CD4-positive, alpha-beta T cell (primary cell): ENCODE results near the gene SLCO4A1. TPM values are rescaled to one million over a fixed set of nuclear protein-coding genes. Genes with fewer than 3 reads are reported as not detected.

Experiments
- ATAC-seq: fragments of 200-7000 bp; cut with Tn5 transposase; one replicate; pipeline ENCODE4 v1.10.0; 2022; ENCODE audit warnings: mild to moderate bottlenecking; ENCODE audit not compliant: poor library complexity
- CTCF ChIA-PET: fragments of 350-600 bp; sonication (Branson Sonifier 250); formaldehyde crosslinking; loops from one replicate; lab custom pipeline; 2021; ENCODE audit warnings: antibody characterized with exemption, inconsistent platforms; lab: Charles Lee
- POLR2A ChIA-PET: fragments of 350-600 bp; sonication (Branson Sonifier 250); formaldehyde crosslinking; loops from one replicate; lab custom pipeline; 2021; ENCODE audit warnings: antibody characterized with exemption, inconsistent platforms; lab: Charles Lee
- DNase-seq, 14 experiments: peaks; one replicate each; pipeline ENCODE4 v3.0.0-alpha.2; 2013 to 2020; ENCODE audit warnings: mixed read lengths in 2 of 14
- H3K27ac ChIP-seq, 2 donors: one replicate each; pipeline versions ENCODE4 v1.5.1 to v1.7.0; 2013; ENCODE audit warnings: low read length in 2 of 2, low read depth in 1 of 2, mild to moderate bottlenecking in 1 of 2
- H3K27me3 ChIP-seq, 2 experiments: 1 replicate in 1 of 2; 2 replicates in 1 of 2; pipeline versions ENCODE4 v1.6.1 to v1.7.0; 2013; ENCODE audit warnings: low read length in 2 of 2, control low read depth in 1 of 2, mild to moderate bottlenecking in 1 of 2, moderate library complexity in 1 of 2; ENCODE audit not compliant: insufficient read depth in 2 of 2, control insufficient read depth in 1 of 2
- H3K36me3 ChIP-seq: one replicate; pipeline ENCODE4 v1.6.1; 2013; ENCODE audit warnings: low read length, control low read depth; ENCODE audit not compliant: insufficient read depth
- H3K4me1 ChIP-seq: one replicate; pipeline ENCODE4 v1.6.1; 2013; ENCODE audit warnings: low read length, control low read depth; ENCODE audit not compliant: insufficient read depth
- H3K4me3 ChIP-seq: one replicate; pipeline ENCODE4 v1.5.1; 2013; ENCODE audit warnings: mild to moderate bottlenecking, low read length, moderate library complexity
- H3K9me3 ChIP-seq, 2 experiments: 1 replicate in 1 of 2; 2 replicates in 1 of 2; pipeline versions ENCODE4 v1.6.1 to v1.7.0; 2013; ENCODE audit warnings: low read length in 2 of 2, mild to moderate bottlenecking in 2 of 2, control low read depth in 1 of 2, moderate library complexity in 1 of 2; ENCODE audit not compliant: control insufficient read depth in 1 of 2, insufficient read depth in 1 of 2
- H3K27ac Mint-ChIP-seq: one replicate; pipeline ENCODE4 v1.8.0; 2020; ENCODE audit warnings: mixed read lengths
- H3K27me3 Mint-ChIP-seq: one replicate; pipeline ENCODE4 v1.8.0; 2021; ENCODE audit warnings: mixed read lengths
- H3K36me3 Mint-ChIP-seq: one replicate; pipeline ENCODE4 v1.8.0; 2021; ENCODE audit warnings: low read depth, mixed read lengths
- H3K4me1 Mint-ChIP-seq: one replicate; pipeline ENCODE4 v1.8.0; 2021; ENCODE audit warnings: low read depth, mixed read lengths
- H3K4me3 Mint-ChIP-seq: one replicate; pipeline ENCODE4 v1.8.0; 2020; ENCODE audit warnings: mild to moderate bottlenecking, mixed read lengths
- H3K9me3 Mint-ChIP-seq: one replicate; pipeline ENCODE4 v1.8.0; 2020; ENCODE audit warnings: mixed read lengths
- intact Hi-C, 2 experiments: fragments of 100-400 bp; cut with DNase I in 1 of 2; cut with micrococcal nuclease in 1 of 2; formaldehyde crosslinking; loops; one replicate each; pipeline versions ENCODE4 v1.15.1 to v1.9.0; 2023 to 2025; cut with DNase I, micrococcal nuclease
- total RNA-seq, 174 experiments: library from RNA in 2 of 174; stranded (reverse) in 2 of 174; gene quantifications; one replicate each; pipeline ENCODE4 v1.2.3 and lab custom pipeline; 2021 to 2026
- TF ChIP-seq, protein P1 (sequence below): fragments of 200-600 bp; IDR thresholded peaks from one replicate; pipeline ENCODE4 v1.8.0; 2022; ENCODE audit warnings: antibody characterized with exemption, mild to moderate bottlenecking

Gene SLCO4A1
- total RNA-seq, 2 experiments from 2014 or later: 2.3 to 2.5 TPM

DNA sequence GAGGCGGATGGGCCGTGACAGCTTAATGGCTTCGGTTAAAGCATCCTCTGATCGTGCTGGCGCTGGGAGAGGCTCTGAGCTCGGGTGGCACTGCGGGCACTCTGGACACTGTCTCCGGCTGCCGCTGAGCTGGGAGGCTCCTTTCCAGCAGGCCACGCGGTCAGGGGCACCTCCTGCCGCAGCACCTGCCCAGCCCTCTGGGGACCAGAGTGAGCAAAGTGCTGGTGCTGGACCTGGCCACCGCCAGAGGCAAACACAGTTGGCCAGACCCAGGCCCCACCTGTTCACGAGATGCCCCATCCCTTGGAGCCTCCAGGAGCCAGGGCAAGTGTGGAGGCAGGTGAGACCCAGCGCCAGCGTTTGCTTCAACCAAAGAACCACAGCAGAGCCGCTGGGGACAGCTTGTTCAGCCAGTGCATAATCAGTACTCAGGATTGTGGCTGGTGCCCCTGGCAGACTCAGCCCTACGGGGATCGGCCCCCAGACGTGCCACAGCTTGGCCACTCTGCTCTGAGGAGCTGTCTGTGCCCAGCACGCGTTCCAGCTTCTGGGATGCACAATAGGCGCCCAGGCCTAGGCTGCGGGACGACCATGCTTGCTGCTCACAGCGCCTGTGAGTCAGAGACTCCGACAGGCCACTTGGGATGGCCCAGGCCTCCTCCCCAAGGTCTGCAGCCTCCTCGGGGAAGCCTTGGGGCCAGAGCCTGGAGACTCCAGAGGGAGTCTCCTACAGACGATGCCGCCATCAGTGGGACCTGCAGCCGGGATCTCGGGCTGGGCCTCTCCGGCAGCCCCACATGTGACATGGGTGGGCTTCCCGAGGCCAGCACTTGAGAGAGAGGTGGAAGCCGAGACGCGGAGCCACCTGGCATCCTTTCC, 38.2 kb upstream of the SLCO4A1 start:
- POLR2A ChIA-PET: interaction anchor here (0.6 to 1.3 kb wide), 3 partner anchors 19 to 190 kb away, joined by 3 to 6 read pairs (median 3); no protein-coding TSS in a partner anchor
- H3K9me3 ChIP-seq: peaks cover 0 to 5% of the 10 kb centered on the region in 2 experiments
- H3K4me1 Mint-ChIP-seq: peaks cover 17% of the 10 kb centered on the region
- peaks cover 34% of the 10 kb centered on the region for H3K4me1 ChIP-seq
- no peak overlapping the region for H3K4me3 Mint-ChIP-seq
- H3K9me3 Mint-ChIP-seq: no peaks in the 10 kb centered on the region
- H3K36me3 ChIP-seq: no peaks in the 10 kb centered on the region
- CTCF ChIA-PET: interaction anchor here (2.4 kb wide), 1 partner anchor 13 kb away, joined by 13 read pairs; no protein-coding TSS in a partner anchor
- H3K36me3 Mint-ChIP-seq: no peaks in the 10 kb centered on the region
- H3K27ac ChIP-seq: no peak overlapping the region
- ATAC-seq (no peak), DNase-seq (no peak)
- TF ChIP-seq, protein P1, sequence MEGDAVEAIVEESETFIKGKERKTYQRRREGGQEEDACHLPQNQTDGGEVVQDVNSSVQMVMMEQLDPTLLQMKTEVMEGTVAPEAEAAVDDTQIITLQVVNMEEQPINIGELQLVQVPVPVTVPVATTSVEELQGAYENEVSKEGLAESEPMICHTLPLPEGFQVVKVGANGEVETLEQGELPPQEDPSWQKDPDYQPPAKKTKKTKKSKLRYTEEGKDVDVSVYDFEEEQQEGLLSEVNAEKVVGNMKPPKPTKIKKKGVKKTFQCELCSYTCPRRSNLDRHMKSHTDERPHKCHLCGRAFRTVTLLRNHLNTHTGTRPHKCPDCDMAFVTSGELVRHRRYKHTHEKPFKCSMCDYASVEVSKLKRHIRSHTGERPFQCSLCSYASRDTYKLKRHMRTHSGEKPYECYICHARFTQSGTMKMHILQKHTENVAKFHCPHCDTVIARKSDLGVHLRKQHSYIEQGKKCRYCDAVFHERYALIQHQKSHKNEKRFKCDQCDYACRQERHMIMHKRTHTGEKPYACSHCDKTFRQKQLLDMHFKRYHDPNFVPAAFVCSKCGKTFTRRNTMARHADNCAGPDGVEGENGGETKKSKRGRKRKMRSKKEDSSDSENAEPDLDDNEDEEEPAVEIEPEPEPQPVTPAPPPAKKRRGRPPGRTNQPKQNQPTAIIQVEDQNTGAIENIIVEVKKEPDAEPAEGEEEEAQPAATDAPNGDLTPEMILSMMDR: no peak
- H3K27me3 ChIP-seq: peaks cover 2 to 5% of the 10 kb centered on the region in 2 experiments
- H3K4me3 ChIP-seq: no peak overlapping the region
- peaks cover 11% of the 10 kb centered on the region for H3K27me3 Mint-ChIP-seq
- H3K27ac Mint-ChIP-seq: no peak overlapping the region
- intact Hi-C loops: no loop called here

DNA sequence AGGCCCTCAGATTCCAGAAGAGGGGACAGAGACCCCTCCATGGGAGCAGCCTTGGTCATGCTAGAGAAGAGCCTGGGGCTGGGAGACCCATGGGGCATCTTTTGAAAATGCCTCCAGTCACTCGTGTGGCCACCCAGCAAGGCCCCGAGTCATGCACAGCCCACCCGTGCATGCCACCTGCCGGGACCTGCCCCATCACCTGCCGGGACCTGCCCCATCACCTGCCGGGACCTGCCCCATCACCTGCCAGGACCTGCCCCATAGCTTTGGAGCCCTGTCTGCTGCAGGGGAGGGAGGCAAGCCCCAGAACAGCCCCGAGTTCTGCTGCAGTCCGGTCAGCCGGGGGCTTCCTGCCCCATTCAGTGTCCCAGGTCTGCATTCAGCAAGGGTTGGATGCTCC, 37.5 kb upstream of the SLCO4A1 start:
- H3K4me3 ChIP-seq: no peak overlapping the region
- peaks cover 30% of the 10 kb centered on the region for H3K4me1 ChIP-seq
- intact Hi-C loops: no loop called here
- peaks cover 2 to 5% of the 10 kb centered on the region in 2 experiments for H3K27me3 ChIP-seq
- Mint-ChIP-seq H3K27me3 (peaks cover 9% of the 10 kb centered on the region), H3K36me3 (no peaks in the 10 kb centered on the region), H3K9me3 (no peaks in the 10 kb centered on the region), H3K4me1 (peaks cover 17% of the 10 kb centered on the region), H3K4me3 (no peak overlapping the region), H3K27ac (no peak overlapping the region)
- no peak overlapping the region for H3K27ac ChIP-seq
- DNase-seq (no peak), ATAC-seq (no peak)
- TF ChIP-seq, protein P1: no peak
- ChIA-PET POLR2A (no interaction called here), CTCF (interaction anchor here (2.4 kb wide), 1 partner anchor 12 kb away, joined by 13 read pairs; no protein-coding TSS in a partner anchor)
- H3K9me3 ChIP-seq: peaks cover 0 to 5% of the 10 kb centered on the region in 2 experiments
- no peaks in the 10 kb centered on the region for H3K36me3 ChIP-seq

DNA sequence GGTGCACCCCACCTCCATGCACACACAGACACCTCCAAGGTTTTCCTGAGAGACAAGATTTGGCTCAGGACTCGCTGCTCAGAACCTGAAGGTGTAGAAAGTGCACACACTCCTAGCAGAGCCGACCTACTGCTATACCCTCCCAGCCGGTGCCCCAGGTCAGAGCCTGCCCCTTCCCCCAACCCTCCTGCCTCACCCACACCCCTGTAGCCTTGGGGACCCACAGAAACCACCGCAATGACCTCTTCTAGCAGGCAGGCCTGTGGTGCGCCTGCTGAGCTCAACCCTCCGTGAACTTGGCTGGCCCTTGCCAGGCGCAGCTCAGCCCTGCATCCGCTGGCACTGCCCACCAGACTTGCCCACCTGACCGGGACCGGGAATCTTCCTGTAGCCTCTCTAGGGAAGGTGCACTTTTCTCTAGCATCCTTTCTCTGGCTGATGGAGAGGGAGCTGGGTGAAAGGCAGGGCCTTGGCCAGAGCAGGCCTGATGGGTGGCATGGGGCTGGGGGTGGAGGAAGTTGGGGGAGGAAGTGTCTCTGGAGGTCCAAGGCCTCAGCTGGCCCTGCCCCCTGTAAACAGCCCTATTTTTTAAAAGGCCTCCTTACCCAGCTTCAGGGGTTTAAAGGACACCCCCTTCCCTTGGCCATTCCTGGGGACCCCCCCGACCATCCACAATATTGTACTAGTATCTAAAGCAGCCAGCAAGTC, 36.9 kb upstream of the SLCO4A1 start:
- Histone ChIP-seq H3K27me3 (peaks cover 2 to 5% of the 10 kb centered on the region in 2 experiments), H3K9me3 (peaks cover 0 to 5% of the 10 kb centered on the region in 2 experiments), H3K36me3 (no peaks in the 10 kb centered on the region), H3K4me1 (peaks cover 30% of the 10 kb centered on the region), H3K27ac (no peak overlapping the region), H3K4me3 (no peak overlapping the region)
- POLR2A ChIA-PET: interaction anchor here (0.9 kb wide), 1 partner anchor 46 kb away, joined by 3 read pairs; no protein-coding TSS in a partner anchor
- intact Hi-C loops: no loop called here
- H3K9me3 Mint-ChIP-seq: no peaks in the 10 kb centered on the region
- no peak for DNase-seq
- peaks cover 17% of the 10 kb centered on the region for H3K4me1 Mint-ChIP-seq
- no peak overlapping the region for H3K4me3 Mint-ChIP-seq
- H3K27me3 Mint-ChIP-seq: peaks cover 9% of the 10 kb centered on the region
- CTCF ChIA-PET: interaction anchor here (2.4 kb wide), 1 partner anchor 11 kb away, joined by 13 read pairs; no protein-coding TSS in a partner anchor
- ATAC-seq: no peak
- TF ChIP-seq, protein P1: no peak
- H3K27ac Mint-ChIP-seq: no peak overlapping the region
- no peaks in the 10 kb centered on the region for H3K36me3 Mint-ChIP-seq
